PFSK-1 (cell line): ENCODE results near the gene CBS. TPM values are rescaled to one million over a fixed set of nuclear protein-coding genes. Genes with fewer than 3 reads are reported as not detected.
"Not testable (repeated sequence)": the region's sequence is repeated elsewhere in the genome, so short reads cannot be mapped to it uniquely, and the experiment has no call there.

Experiments used
- FOXP2 ChIP-seq: optimal IDR thresholded peaks from 2 replicates; pipeline ENCODE3; 2011; ENCODE audit warnings: borderline replicate concordance, control low read depth, inconsistent platforms; ENCODE audit not compliant: insufficient read depth; ENCODE audit errors: extremely low read length, extremely low read depth
- POLR2AphosphoS5 ChIP-seq: IDR thresholded peaks from 2 replicates; pipeline ENCODE4 v1.6.1; 2012; ENCODE audit warnings: low read depth, mild to moderate bottlenecking, control low read depth, low read length, moderate library complexity
- SIN3A ChIP-seq: IDR thresholded peaks from 2 replicates; pipeline ENCODE4 v1.6.1; 2012; ENCODE audit warnings: mild to moderate bottlenecking, low read length, moderate library complexity, borderline replicate concordance; ENCODE audit not compliant: insufficient read depth
- TAF1 ChIP-seq: IDR thresholded peaks from 2 replicates; pipeline ENCODE4 v1.6.1; 2012; ENCODE audit warnings: low read length, control low read depth, borderline replicate concordance; ENCODE audit not compliant: insufficient read depth
- polyA plus RNA-seq: library from polyadenylated mRNA; unstranded; fragments of >200 nt; gene quantifications from one replicate; pipeline ENCODE4 v1.2.1, GENCODE V29; 2012; ENCODE audit warnings: low read depth, missing spikeins; ENCODE audit not compliant: insufficient read length
- TF ChIP-seq, protein P1 (sequence below), 2 experiments: IDR thresholded peaks; 2 replicates each; pipeline versions ENCODE4 v1.6.1 to v1.8.0; 2011 to 2012; ENCODE audit warnings: low read depth in 2 of 2, low read length in 2 of 2, control low read depth in 1 of 2, inconsistent platforms in 1 of 2, mild to moderate bottlenecking in 1 of 2, moderate library complexity in 1 of 2; ENCODE audit not compliant: insufficient read depth in 1 of 2

The CBS gene
- polyA plus RNA-seq: 449 TPM

DNA sequence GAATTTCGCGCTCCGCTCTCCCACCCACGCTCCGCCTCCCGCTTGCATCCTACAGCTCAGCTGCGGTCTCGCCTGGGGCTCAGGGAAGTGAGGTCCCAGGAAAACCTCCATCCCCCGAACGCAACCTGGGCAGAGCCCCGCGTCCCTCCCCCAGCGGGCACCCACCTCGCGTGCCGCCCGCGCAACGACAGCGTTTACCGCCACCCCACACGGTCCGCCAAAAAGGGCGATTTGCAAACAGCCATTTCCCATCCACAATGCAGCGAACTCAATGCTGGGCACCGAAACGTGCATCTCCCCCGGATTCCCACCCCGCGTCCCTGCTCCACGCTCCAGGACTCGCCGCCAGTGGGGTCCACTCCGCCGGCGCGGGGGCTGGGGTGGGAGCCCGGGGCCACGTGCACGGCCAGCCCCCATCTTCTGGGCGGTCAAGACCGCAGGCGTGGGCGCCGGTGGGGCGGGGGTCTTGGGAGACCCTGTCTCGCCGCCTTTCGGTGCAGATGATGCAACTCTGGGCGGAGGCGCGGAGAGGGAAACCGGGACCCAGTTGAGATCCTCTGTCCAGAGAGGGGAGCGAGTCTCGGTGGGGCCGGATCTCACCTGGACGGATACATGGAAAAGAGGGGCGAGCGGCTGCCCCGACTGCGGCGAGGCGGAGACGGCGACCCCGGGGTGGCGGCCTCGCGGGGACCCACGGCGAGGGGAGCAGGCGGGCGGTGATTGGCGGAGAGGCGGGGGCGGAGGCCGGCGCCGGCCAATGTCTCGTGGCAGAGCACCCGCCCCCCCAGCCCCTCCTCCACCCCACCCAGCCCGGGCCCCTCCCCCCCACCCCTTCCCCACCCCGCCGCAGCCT is at the start of gene CBS:
Gene CBS (minus strand): TSS at position 666 of the 853 bp plus-strand sequence. CDS start 3,642 bp downstream, outside the sequence.
- not testable (repeated sequence) for TF ChIP-seq SIN3A, POLR2AphosphoS5, TAF1

DNA sequence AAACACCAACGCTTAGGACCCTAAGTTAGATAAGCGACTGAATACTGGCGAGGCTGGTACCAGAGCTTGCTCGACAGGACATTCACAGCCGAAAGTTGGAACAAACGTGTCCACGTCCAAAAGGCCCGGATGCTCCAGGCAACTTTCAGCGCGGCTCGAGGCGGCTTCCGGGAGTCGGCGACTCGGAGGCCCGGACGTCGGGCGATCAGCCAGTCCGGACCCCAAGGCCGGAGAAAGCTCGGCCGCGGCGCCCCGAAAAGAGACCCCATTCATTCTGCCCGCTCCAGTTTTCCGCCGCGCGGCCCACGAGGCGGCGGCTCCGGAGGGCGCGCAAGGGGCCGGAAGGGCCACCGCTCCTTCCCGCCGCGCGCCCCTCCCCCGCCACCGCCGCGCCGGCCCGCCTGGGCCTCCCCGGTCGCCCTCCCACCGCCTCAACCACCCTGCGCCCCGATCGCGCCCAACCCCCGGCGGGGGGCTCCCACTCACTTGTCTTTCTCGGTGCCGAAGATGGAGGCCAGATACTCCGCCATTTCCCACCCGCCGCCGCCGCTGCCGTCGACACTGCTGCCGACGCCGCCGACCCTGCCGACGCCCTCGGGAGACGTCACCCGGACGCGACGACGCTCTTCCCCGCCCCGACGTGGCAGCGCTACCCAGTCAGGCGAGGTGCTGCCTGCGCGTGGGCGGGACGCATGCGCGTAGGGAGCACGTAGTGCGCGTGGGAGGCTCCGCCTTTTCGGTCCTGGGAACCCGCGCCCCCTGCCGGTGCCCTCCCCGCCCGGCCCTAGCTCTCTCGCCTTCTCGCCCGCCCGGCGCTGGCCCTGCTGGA is 31.5 kb upstream of the CBS start, which contains the start of gene U2AF1:
Gene U2AF1 (minus strand): TSS at position 606 of the 829 bp plus-strand sequence. CDS start 76 bp downstream, at position 530.
- not testable (repeated sequence) for TF ChIP-seq POLR2AphosphoS5, FOXP2, SIN3A

DNA sequence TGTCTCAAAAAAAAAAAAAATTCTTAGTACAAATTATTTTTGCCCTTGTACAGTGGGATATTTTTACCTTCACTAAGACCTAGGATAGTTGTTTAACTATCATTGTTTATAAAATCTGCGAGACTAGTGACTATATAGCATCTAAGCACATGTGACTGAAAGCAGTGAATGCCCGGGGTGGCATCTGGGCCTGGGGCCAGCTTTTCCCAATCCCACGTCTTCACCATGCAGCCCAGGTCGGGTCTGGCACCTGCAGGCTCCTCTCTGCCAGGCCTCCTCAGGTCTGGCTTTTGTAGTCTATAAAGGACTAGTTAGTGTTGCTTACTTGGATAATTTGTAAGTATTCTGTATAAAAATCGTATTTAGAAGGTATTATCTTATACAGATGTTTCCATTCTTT is 40.8 kb downstream of the CBS start:
- no peak for TF ChIP-seq SIN3A
- TF ChIP-seq FOXP2: no peak
- TF ChIP-seq TAF1: no peak
- TF ChIP-seq, protein P1, sequence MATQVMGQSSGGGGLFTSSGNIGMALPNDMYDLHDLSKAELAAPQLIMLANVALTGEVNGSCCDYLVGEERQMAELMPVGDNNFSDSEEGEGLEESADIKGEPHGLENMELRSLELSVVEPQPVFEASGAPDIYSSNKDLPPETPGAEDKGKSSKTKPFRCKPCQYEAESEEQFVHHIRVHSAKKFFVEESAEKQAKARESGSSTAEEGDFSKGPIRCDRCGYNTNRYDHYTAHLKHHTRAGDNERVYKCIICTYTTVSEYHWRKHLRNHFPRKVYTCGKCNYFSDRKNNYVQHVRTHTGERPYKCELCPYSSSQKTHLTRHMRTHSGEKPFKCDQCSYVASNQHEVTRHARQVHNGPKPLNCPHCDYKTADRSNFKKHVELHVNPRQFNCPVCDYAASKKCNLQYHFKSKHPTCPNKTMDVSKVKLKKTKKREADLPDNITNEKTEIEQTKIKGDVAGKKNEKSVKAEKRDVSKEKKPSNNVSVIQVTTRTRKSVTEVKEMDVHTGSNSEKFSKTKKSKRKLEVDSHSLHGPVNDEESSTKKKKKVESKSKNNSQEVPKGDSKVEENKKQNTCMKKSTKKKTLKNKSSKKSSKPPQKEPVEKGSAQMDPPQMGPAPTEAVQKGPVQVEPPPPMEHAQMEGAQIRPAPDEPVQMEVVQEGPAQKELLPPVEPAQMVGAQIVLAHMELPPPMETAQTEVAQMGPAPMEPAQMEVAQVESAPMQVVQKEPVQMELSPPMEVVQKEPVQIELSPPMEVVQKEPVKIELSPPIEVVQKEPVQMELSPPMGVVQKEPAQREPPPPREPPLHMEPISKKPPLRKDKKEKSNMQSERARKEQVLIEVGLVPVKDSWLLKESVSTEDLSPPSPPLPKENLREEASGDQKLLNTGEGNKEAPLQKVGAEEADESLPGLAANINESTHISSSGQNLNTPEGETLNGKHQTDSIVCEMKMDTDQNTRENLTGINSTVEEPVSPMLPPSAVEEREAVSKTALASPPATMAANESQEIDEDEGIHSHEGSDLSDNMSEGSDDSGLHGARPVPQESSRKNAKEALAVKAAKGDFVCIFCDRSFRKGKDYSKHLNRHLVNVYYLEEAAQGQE (IDR thresholded peaks at IDR 0.05; ENCODE audit: insufficient read depth in 1 of 2, low read depth in 2 of 2, low read length in 2 of 2): no peak
- TF ChIP-seq POLR2AphosphoS5: no peak

DNA sequence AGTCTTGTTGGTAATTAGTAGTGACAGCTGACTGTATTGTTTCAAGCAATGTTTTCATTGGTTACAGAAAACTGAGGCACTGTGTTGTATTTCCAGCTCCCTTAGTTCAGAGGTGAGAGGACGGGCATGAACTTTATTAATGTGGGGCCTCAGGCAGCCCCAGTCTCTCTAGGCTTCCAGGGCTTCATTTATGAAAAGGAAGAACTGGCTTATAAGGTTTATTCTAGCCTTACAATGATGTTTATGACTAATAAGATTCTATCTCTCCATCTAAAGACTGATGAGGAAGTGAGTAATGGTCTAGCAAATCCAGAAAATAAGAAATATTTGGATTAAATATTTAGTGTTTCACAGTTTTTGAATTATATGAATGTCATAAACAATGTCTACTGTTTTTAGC is 41.5 kb downstream of the CBS start:
- TF ChIP-seq TAF1 (no peak), POLR2AphosphoS5 (no peak), FOXP2 (no peak), SIN3A (no peak)
- TF ChIP-seq, protein P1 (IDR thresholded peaks at IDR 0.05; ENCODE audit: insufficient read depth in 1 of 2, low read depth in 2 of 2, low read length in 2 of 2): no peak

DNA sequence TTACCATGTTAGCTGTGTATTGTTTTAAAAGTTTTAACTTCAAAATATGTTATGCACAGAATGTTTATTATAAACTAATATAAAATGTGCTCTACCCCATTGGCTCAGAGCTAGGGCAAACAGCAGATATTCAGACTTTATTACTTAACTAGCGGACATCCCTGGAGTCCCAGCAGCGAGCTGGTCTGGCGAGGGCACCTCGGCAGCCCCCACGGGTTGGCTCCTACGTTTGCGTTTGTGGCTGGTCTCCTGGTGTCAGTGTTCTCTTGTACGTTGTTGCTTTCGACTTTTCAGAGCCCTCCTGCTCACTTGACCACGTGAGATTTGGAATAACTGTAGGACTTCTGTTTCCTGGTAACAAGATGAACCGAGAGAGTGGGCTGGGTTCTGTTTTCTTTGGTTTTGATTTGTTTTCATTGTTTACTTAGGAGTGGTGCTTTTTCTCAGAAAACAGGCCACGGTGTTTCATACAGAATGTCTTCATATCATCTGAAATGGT is 44.5 kb downstream of the CBS start:
- TF ChIP-seq, protein P1 (IDR thresholded peaks at IDR 0.05; ENCODE audit: insufficient read depth in 1 of 2, low read depth in 2 of 2, low read length in 2 of 2): no peak
- TF ChIP-seq POLR2AphosphoS5: no peak
- TF ChIP-seq FOXP2: no peak
- no peak for TF ChIP-seq SIN3A
- no peak for TF ChIP-seq TAF1
